Placental epithelial cell (primary cell): ENCODE measurements around the gene LYSMD2. TPM values are rescaled to one million over a fixed set of nuclear protein-coding genes. Genes with fewer than 3 reads are reported as not detected.

Experiments used
- total RNA-seq: library from RNA; depleted of rRNA; stranded (reverse); fragments of >200 nt; gene quantifications from 2 replicates; pipeline ENCODE4 v1.2.3, GENCODE V29; 2012

LYSMD2 gene
- 0.22 TPM in 1 of 2 replicates, not detected in the other for total RNA-seq

GRCh38 chr15:51737522-51738305 is at the start of gene LYSMD2:
Gene LYSMD2, minus strand, starts transcription at chr15:51737655. Its CDS starts 33 bp downstream, at chr15:51737622.

GRCh38 chr15:51750792-51751696 is 13.6 kb upstream of the LYSMD2 start, which contains the start of gene TMOD2:
Gene TMOD2, plus strand, starts transcription at chr15:51751597. Its CDS starts 14,845 bp downstream, at chr15:51766442.

GRCh38 chr15:51681303-51681963 is 56.0 kb downstream of the LYSMD2 start, which contains the start of gene SCG3:
Gene SCG3, plus strand, starts transcription at chr15:51681503. Its CDS starts 253 bp downstream, at chr15:51681756.

Other genes with a start within 250 kb of the LYSMD2 start
- gene DMXL2, start 114.9 kb downstream of the LYSMD2 start, total RNA-seq = 17.0 and 22.4 TPM in 2 replicates
- not detected in 2 replicates for gene SCG3, start 56.2 kb downstream of the LYSMD2 start, total RNA-seq
- 0.39 and 1.1 TPM in 2 replicates for gene TMOD2, start 13.9 kb upstream of the LYSMD2 start, total RNA-seq
- gene TMOD3, start 92.0 kb upstream of the LYSMD2 start, total RNA-seq = 124 and 167 TPM in 2 replicates
- 17.7 and 18.8 TPM in 2 replicates for gene LEO1, start 234.1 kb upstream of the LYSMD2 start, total RNA-seq